ENCODE results near the gene TPP1.
A peak's percentile ranks its signal among the peaks of the same experiment; 100 is the strongest.

The TPP1 gene

DNA sequence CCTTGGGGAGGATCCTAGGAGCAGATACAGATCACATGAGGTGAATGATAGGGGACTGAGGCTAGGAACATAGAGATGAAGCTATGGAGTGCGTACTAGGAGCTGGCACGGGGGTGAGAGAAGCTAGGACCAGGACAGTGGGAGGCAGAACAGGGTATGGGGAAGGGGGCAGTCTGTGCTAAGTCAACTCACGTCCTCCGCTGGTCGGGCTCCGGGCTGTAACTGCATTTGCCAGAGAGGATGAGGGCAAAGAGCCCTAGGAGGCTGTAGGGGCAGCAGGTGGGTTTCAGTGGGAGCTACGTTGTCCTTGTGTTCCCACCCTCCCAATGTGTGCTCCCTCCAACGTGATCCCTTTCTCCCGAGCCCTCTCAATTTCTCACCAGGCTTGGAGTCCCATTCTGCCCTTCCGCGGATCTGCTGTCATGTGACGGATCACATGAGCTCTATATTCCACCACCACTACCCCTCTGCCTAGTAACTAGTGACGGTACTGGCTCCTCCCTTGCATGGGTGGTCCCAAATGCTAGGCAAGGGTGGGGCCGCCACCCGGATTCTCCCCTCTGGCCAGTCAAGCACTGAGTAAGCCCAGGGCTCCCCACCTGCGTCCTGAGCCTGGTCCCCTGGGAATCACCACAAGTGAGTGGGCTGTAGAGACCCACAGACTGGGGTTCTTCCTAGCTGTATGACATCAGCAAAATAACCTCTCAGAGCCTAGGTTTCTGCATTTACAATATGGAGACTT, at the start of gene TPP1:
TSS of gene TPP1 (minus strand) at position 419 of the 742 bp plus-strand sequence. CDS start at position 397, 22 bp downstream.
- DNase-seq, result peak; percentile 95 to 96

DNA sequence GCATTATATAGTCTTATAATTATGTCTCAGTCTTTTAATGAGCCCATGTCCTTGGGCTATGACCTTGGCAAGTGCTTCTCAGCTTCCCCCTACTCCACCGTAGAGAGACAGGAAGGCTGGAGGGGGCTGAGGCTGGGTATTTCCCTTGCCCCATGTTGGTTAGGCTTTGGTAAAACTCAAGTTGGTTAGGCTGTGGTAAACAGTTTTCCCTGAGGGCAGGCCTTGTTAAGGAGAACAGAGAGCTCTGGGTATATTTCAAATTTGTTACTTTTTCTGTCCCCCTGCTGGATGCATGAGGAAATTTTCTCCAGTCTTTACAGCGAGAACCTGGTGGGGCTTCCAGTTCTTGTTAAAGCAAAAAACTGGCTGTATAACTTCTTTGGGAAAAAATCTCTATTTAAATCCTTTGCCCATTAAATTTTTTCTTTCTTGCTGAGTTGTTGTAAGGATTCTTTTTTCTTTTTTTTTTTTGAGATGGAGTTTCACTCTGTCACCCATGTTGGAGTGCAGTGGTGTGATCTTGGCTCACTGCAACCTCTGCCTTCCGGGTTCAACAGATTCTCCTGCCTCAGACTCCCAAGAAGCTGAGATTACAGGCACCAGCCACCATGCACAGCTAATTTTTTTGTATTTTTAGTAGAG, 48.6 kb upstream of the TPP1 start:
- DNase-seq, result peak in 1 of 2 experiments; percentile 43

DNA sequence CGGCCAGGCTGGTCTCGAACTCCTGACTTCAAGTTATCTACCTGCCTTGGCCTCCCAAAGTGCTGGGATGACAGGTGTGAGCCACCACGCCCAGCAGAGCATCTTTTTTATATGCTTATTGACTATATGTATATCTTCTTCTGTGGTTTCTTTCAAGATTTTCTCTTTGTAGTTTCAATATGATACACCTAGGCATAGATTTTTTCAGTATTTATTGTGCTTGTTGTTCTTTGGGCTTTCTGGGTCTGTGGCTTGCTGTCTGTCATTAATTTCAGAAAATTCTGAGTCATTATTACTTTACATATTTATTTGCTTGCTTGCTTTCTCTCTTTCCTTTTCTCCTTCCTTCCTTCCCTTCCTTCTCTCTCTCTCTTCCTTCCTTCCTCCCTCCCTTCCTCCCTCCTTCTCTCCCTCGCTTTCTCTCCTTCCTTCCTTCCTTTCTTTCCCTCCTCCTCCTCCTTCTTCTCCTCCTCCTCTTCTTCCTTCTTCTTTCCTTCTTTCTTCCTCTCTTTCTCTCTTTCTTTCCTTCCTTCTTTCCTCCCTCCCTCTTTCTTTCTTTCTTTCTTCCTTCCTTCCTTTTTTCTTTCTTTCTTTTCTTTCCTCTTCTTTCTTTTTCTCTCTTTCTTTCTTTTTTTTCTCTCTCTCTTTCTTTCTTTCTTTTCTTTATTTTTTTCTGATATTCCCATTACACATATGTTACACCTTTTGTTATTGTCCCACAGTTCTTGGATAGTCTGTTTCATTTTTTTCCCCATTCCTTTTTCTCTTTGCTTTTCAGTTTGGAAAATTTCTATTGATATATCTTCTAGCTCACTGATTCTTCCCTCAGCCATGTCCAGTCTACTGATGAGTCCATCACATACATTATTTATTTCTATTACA, 47.3 kb upstream of the TPP1 start:
- no peak for DNase-seq

DNA sequence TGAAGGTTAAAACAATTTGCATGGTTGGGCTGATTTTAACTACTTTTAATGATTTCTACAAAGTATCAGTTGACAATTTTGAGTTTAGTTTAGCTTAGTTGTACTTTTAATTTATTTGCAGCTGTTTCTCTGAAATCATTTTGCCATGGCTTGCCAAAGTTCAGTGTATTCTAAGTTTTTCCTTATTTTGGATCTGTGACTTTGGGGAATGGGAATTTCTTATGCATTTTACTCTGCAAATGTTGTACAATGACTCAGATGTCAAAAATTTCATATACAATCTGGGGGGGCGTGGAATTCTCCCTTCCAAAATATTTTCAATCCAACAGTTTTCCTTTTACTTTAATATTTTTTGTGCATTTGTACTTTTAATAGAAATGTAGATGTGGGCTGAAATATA, 45.3 kb upstream of the TPP1 start:
- no peak for DNase-seq

DNA sequence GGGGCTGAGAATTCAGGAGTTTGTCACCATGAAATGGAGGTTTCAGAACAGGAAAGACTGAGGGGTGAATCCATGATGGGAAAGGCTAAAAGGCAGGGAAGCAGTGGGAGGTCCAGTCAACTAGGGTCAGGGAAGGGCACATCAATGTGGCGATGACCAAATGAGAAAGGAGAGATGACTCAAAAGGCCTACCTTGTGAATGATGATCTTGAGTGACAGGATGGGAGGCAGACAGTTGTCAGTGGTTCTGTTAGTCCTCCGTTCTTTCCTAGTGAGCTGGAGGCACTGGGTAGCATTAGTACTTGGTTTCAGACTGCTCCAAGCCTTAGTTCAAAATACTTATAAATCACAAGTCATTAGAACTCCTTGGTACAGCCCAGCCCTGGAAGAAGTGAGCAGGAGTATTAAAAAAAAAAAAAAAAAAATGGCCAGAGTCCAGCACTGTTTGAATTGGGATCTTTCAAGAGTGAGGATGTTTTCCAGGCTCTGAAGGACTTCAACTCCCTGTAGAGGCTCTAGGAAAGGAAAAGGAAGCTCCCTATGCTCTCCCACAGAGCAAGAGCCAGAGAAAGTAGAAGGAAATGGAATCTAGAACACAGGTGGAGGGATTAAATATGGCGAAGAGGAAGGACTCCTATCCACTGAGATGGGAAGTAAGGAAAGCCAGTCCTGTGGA, 44.7 kb upstream of the TPP1 start:
- no peak for DNase-seq

DNA sequence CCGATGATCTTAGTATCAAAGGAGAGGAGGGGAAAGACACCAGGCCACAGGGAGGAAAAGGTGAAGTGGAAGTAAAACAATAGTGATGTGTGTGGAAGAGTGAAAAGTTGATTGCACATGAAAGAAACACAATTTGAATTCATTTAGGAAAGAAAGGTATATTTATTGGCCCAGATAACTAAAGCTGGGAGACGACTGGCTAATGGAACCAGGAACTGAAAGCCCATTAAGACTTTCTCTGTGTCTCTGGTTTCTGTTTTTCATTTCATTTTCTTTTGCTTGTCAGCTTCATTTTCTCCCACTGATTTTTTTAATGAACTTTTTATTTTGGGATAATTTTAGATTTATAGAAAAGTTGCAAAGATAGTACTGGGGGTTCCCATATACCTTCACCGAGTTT, 41.5 kb upstream of the TPP1 start:
- DNase-seq, result no peak

DNA sequence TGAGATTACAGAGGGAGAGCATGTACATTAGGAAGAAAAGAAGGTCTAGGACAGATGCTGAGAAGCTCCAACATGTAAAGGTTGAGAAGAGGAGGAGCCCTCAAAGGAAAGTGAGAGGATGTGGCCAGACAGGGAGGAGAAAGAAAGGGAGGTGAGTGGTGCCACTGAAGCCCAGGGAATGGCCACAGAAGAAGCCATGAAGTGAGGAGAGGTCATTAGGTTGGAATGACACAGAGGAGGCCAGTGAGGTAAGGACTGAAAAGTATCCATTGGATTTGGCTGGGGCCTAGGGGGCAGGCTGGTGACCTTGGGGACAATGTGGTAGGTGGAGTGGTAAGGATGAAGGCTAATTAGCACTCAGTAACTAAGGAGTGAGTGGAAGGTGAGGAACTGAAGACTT, 39.4 kb upstream of the TPP1 start:
- no peak for DNase-seq

DNA sequence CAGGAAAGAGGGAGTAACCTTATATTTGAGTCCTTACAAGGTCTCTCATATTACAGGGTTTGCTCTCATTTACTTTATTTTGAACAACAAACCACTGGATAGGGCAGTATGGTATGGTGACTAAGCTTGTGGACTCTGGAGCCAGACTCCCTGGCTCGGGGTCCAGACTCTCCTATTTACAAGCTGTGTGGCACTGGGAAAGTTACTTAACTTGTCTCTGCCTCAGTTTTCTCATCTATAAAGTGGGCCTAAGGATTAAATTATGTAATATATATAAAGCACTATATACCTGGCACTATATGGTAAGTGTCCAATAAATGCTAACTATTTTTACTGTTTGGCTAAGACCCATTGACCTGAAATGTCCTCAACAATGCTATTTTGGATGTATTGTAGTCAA, 38.1 kb upstream of the TPP1 start:
- DNase-seq, result no peak

DNA sequence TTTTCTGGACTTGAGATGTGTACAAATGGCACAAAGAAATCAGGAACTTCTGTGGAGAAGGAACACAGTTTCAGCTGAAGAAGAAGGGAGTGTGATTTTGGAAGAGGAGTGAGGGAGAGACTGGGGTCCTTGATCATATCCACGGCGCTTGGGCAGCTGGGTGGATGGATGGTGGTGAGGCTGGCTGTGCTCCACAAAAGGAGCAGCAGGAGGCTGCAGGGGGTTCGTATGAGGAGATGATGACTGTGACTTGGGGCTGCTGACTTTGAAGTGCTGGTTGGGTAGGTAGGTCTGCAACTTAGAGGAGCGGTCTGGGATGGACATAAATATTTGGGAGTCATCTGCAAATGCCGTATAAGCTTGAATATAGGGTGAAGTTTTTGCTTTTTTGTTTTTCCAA, 37.7 kb upstream of the TPP1 start:
- no peak for DNase-seq

DNA sequence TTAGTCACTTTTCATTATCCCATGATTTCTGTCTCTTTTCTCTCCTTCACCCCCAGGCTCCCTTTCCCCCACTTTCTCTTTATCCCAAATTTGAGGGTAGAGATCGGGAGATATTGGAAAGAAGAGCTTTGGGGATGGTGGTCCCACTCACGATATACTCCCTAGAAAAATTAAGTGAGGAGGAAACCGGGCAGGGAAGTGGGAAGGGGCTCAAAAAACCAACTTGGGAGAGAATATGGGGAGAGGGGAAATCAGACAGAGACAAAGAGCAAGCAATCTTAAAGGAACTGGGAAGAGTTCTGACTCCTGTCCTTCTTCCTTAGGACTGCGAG, 37.3 kb upstream of the TPP1 start:
- DNase-seq, result no peak

DNA sequence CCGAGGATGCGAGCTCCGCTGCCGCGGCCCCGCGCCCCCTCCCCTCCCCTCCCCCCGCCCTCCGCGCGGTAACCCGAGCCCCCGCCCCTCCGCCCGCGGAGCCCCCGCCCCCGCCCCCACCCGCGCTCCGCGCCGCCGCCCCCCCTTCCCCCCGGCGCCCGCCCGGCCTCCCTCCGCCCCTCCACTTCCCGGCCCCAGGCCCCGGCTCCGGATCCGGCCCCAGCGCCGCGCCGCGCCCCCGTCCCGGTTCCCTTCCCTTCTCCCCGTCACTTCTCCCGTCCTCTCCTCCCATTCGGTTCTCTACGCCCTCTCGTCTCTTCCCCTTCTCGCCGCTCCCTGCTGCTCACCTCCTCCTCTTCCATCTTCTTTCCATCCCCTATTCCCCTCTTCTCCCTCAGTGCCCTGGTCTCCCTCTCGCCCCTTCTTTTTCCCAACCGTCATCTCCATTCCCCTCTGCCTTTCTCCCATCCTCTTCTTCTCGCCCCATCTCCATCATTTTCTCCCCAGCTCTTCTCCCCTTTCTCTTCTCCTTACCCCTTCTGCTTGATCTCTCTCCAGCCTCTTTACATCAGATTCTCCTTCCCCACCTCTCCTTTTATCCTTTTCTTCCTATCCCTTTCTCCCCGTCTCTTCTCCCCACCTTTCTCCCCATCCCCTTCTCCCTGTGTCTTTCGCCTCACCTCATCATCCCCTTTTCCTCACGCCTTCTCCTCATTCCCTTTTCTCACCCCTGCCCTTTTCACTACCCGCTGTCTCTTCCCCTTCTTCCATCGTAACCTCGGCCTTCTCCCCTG, 36.8 kb upstream of the TPP1 start, which contains the start of gene DCHS1:
TSS of gene DCHS1 (minus strand) at position 20 of the 794 bp plus-strand sequence. CDS start 14,196 bp downstream, outside the sequence.
- no peak for DNase-seq

DNA sequence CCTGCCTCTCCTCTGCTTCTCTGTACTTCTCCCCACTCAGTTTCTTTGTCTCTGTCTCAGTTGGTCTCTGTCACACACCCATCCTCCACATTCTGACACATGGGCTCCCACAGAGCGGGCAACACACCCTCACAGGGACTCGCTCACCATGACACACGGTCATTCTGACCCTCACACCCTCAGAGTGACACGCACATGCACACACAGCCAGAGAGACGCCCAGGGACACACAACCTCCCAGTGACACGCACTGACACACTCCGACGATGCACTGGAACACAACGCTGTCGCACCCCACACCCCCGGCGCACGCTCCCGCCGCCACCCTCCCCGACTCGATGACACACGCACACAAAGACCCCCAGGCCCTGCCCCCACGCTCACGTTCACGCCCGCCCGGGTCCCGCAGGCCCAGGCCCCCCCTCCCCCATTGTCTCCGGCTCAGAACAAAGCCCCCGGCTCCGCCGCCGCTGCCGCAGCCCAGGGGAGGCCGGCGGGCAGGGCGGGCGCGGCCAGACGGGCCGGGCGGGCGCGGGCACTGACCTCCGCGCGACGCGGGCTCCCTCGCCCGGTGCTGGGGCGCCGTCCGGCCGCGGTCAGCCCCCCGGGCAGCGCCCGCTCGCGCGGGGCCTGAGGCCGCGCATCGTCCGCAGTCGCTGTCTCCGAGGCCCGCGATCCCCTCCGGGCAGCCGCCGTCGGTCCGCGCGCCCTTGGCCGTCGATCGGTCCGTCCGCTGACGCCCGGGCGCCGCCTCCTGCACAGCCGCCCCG, 36.0 kb upstream of the TPP1 start:
- DNase-seq, result no peak

DNA sequence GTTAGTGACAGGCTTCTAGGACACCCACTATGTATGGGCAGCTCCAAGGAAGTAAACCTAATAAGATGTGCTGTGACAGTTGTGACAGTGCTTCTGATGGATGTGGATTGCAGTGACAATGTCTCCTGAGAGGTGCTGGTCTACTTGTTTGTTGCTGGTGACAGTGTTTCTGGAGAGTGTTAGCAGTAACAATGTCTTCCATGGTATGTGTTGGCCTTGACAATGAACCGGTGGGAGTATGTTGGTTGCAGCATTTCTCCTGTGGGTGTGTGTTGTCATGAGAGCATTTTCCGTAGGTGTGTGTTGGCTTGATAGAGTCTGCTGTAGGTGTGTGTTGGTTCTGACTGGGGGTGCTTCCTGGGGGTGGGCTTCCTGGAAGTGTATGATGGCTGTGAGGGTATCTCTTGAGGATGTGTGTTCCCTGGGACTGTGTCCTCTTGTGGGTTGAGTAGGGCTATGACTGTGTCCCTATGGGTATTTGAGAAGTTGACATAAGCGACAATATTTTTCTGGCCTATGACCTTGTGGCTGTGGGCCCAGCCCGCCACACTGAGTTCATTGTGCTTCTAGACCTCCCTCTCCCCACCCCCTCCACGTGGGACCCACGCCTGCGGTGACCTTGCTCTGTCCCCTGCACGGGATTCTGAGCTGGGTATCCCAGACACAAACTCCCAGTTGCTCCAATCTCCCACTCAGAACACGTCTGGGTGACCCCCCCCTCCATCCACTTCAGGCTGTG, 35.2 kb upstream of the TPP1 start:
- no peak for DNase-seq

DNA sequence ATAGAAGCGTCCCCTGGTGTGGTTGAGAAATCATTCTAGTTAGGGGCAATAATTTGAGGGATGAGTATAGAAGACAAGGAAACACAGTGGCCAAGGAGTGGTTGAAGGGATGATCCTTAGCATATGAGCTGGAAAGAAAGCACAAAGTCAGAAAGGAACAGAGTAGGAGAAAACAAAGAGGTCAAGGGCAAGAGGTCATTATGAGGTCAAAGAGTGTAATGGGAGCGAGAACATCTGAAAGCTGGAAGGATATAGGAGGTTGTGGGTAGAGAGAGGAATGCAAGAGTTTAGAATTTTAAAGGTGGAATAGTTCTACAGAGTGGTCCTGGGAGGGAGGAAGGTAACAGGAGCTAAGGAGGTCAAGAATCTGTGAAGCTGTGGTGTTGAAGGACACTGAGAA, 34.4 kb upstream of the TPP1 start:
- no peak for DNase-seq

DNA sequence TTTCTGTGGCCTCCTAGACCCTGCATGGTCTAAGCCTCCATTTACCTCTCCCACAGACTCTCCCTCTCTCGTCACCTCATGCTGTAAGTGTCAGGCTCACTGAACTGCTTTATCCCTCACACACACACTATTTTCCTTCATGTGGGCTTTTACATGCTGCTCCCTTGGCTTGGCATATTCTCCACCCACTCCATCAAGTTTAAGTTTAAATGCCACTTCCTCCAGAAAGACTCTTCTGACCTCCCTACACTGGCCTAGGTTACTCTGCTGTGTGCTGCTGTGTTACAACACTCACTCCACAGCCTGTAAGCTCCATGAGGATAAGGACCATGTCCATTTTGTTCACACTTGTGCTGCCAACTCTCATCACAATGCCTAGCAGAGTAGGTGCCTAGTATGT, 33.9 kb upstream of the TPP1 start:
- DNase-seq, result no peak

DNA sequence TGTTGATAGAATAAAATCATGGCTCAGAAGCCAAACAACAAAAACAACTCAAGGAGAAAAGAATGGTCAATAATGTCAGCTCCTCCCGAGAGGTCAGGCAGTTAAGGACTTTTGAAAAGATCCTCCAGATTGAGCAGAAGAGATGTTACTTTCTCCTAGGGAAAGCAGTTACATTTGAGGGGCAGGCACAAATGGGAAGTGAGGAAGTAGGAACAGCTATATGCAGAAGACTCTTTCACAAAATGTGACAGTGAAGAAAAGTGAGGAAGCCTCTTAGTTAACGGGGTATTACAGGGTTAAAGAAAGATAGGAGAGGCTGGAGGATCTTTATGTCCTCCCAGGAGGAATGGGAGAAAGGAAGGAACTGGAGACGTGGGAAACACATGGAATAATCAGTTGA, 33.0 kb upstream of the TPP1 start:
- no peak for DNase-seq

DNA sequence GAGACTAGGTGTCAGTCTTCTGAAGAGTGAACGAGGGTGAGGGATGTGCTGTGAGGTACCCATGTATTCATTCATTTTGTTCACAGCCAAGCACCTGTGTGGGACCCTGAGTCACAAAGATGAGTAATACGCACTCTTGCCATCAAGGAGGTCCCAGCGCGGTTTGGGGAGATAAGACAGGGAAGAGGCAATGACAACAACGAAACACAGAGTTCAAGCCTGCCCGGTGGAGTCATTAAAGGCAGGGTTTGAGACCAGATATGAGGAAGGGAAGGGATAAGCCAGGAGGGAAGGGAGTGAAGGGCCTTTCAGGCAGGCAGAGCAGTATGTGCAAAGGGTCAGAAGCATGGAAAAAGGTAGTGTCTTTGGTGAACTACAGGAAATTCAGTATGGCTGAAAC, 31.8 kb upstream of the TPP1 start:
- no peak for DNase-seq

DNA sequence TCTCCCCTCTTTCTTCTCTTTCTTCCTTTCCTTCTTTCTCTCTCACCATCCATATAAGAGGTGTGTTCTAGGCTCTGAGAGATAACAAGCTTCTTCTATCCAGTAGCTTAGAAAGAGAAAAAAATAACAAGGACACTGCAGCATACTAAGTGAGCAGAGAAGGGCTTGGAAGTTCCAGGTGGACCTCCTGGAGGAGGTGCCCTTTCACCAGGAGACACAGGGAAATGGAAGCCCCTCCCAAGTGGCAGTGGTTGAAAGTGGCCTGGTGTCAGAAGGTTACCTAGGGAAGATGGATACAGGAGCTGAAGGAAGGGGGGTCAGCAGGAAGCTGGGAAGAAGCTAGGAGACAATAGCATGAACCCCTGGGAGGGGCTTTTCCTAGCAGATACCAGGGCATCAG, 30.9 kb upstream of the TPP1 start:
- no peak for DNase-seq

DNA sequence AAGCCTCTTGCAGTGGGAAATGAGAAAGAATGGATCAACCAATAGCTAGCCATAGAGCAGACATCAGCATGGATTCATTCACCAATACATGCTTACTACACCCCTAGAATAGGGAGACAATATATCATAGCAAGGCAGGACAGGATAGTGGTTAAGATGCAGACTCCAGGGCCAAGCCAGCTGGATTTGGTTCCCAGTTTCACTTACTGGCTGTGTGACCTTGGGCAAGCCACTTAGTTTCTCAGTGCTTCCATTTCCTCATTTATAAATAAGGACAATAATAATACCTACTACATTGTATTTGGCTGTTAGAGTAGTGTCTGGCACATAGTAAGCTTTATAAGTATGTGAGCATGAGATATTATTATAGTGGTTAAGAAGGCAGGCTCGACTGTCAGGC, 29.3 kb upstream of the TPP1 start:
- no peak for DNase-seq

DNA sequence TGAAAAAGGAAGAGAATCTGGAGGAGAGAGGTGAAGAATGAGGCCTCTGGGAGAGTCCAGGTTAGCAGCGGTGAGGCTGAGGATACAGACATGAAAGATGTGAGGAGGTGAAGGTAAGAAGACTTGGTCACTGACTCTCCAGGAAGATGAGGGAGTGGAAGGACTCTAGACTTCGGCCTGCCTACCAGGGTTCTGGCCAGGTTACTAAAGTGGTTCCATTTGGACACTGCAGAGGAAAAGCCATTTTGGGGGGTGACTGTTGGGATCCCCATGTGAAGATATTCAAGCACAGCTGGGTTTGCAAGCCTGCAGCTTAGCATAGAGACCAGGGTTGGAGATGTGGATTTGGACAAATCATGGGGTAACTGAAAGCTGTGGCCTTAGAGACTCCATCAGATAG, 28.6 kb upstream of the TPP1 start:
- no peak for DNase-seq

Measured in NCI-H446 (cell line).